ENCODE results near the gene SYT8.

- TF ChIP-seq CTCF (IDR thresholded peaks at IDR 0.05) (no peak), EZH2 (IDR thresholded peaks at IDR 0.05; ENCODE audit: borderline replicate concordance, insufficient read depth, low read depth, low read length, poor library complexity, severe bottlenecking) (no peak)
These were observed 11.0 kb downstream of the SYT8 start for GRCh38 chr11:1845561-1846452.

Measured in B cell (primary cell).